Endometrial microvascular endothelial cells (primary cell): ENCODE data around the gene CADM2. TPM values are rescaled to one million over a fixed set of nuclear protein-coding genes. Genes with fewer than 3 reads are reported as not detected.
"Not testable (repeated sequence)": the region's sequence is repeated elsewhere in the genome, so short reads cannot be mapped to it uniquely, and the experiment has no call there.

Experiments used
- in situ Hi-C: cut with HindIII; loops from 2 replicates; pipeline ENCODE4 v1.10.0; 2017; ENCODE audit warnings: low sequenced_read_pairs, low pct_unique_long_range_greater_than_20kb; ENCODE audit errors: inconsistent ontology term
- total RNA-seq: library from RNA; depleted of rRNA; stranded (reverse); fragments of >200 nt; gene quantifications from one replicate; pipeline ENCODE4 v1.2.3, GENCODE V29; 2015; ENCODE audit errors: inconsistent ontology term

Gene CADM2
- total RNA-seq, 1 donor from 2014 or later = not detected

DNA sequence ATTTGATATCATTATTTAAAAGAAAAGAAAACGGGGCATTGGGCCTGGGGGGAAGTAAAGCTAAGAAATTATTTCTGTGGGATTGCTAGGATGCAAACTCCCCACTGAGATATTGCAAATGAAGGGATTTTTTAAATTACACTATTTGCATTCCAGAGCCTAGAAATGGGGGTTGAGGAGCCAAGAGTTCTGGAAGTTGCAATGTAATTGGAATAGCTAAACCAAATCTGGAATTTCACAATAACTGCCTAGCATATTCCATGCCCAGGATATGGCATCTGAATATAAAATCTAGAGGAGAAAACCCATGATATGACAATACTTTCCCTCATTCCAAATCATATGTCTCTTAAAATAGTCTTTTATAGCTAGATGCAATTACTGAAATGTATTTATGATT lies 93.0 kb downstream of the CADM2 start:
- in situ Hi-C loops = no loop called here

DNA sequence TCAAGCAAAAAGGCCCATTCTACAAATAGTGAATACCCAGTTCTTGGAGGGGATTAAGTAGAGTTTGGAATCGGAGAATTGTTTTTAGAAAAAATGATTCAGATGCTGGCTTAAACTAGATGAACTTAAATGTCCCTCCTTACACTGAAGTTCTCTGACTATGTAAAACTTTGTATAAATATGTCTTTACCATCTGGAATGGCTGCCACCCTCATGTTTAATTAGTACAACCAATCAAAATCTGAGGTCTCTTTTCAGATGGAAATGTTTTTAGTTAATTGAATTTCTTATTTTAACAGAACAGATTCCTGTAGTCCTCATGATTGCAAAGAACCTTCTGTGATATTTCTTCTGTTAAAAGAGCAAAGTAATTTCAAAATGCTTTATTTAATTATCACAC lies 94.8 kb downstream of the CADM2 start:
- in situ Hi-C loops = no loop called here

DNA sequence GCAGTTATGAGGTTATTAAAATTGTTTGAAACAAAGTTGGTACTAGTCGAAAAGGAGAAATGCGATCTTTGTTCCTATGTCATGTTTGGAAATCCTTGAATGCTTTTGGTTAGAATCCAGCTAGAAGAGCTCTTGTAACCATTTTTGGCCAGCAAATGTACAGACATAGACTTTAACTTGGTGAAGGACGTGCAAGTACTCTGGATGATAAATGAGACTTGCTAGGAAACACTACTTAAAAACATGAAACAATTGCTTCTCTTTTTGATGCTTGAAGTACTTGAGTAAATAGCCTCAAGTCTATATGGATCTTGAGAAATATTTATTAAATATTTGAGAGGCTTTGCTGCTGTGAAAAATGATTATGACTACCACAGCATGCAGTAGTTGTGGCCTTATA lies 95.8 kb downstream of the CADM2 start:
- in situ Hi-C loops = no loop called here

DNA sequence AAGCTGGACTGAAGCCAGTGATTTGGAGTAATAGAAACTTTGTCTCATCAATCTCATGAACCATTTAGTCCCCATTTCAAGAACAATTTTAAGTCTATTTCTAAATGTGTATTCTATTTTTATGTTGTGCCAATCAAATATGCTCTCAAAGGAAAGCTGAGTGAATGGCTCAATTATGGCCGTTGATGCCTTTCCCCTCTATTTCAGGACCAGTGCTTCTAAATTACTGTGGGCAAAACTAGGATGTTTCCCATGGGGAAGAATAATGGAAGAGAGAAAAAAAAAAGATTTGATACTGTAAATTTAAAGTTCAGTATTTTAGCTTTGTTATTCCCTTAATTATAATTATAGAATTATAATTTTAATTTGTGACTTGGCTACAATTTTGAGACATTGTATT lies 110.1 kb downstream of the CADM2 start:
- in situ Hi-C loops = no loop called here

DNA sequence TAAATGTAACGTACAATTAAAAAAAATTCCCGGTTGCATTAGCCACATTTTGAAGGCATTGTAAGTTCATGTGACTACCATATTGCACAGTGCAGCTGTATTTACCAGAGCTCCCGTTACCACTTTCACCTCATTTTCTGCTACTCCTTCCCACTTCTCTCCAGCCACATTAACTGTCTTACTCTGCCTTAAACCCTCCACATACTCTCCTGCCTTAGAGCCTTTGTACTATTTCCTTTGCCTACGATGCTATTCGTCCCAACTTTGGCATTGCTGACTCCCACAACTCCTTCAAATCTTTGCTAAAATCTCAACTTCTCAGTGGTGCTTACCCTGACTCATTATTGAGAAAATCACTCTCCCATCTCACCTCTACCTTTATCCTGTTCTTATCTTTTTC lies 115.2 kb downstream of the CADM2 start:
- in situ Hi-C loops = no loop called here

DNA sequence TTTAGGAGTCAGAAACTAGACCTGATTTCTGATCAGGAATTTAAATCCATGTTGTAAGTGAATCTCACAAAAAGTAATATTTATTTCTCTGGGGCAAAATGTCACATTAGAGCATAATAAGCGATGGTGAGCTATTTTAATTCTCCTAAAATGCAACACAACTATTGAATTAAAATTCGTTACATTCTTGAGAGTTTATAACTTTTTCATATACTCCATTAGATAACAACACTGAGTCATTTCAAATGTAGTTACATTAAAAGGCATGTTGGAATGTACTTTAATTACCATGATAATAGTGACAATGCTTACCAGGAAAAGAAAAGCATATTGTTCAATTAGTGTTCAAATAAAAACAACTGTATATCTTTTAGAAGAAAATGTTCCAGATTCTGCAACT lies 116.9 kb downstream of the CADM2 start:
- in situ Hi-C loops = no loop called here

DNA sequence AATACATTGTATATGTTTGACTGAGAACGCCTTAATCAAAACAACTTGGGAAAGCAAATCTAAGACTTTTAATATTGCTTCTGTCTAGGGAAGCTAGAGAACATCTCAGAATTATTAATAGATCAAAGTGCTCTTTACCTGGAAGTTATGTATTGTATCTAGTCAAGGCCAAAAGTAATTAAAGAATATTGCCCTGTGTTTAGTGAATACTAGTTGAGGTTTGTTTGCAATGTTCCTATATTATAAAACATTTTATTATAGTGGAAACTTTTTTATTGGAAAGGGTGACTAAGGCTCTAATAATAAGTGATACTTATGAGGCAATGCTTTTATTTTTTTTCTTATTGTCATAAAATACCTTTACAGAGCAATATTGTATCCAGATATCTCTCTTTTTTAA lies 118.2 kb downstream of the CADM2 start:
- in situ Hi-C loops = no loop called here

DNA sequence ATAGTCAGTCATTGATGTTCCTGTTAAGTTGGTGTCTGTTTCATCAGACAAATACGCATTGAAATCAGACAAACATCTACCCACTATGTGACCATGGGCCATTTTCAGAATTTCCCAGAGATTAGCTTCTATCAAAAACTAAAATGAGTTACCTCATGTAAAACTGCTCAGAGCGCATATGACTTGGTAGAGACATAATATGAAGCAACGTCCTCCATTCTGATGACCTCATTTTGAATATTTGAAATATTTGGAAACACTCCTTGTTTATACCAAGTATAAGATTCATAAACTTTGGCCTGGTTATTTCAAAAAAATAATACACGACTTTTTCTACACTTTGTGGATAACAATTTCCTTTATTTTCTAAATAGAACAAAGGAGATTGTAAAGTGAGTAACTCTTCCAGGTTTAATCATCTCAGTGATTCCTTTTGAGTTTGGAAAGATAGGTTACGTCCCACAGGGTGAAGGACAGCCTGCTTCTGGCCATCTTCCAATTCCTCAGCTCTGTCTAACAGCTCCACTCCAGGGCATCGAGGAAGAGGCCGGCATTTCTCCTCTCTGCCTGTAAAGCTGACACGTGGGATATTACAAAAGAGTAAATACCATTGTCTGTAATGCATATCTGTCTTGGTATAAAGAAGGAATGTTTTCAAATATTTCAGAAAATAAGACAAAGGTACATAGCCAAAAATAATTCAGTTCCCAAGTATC lies 122.6 kb downstream of the CADM2 start:
- in situ Hi-C loops = no loop called here

DNA sequence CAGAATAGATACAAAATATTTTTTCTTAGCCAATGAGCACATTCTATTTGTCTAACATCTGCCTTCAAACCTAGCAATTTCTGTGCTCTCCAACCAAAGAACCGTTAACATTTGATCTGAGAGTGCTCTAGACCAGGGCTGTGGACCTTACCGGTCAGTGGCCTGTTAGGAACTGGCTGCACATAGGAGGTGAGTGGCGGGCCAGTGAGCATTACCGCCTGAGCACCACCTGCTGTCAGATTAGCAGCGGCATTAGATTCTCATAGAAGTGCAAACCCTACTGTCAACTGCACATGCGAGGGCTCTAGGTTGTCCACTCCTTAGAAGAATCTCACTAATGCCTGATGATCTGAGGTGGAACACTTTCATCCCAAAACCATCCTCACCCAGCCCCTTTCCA lies 131.7 kb downstream of the CADM2 start:
- in situ Hi-C loops = no loop called here

DNA sequence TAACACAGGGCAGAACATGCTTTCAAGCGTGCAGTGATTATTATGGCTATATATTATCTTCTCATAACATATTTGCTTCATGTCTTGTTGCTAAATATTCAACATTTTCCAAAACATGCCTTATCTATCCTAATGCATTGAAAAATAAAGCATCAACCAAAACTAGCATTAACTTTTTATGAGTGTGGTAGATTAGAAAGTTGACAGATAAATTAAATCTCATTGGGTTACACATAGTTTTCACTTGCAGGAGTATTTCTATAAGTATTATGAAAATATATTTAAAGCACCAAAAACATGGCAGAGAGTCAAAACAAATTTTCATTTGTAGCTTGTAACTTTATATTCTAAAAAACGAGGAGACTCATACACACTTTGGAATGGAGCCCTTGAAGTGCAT lies 141.5 kb downstream of the CADM2 start:
- in situ Hi-C loops = no loop called here

DNA sequence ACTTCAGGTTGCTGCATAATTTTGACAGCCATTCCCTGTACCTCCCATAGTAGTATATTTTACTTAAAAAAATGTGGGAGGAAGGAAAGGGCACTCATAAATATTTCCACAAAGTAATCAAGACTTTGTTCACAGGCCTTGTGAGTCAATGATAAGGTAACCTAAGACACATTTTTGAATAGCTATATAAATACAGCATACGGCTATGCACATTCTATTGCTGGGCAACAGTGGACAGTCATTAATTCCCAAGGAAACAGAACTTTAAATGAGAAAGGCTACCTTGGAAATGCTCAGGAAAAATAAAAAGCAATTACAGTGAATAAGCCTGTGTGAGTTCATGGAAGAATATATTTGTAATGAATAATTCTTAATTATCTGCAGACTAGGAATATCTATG lies 144.0 kb downstream of the CADM2 start:
- in situ Hi-C loops = no loop called here

DNA sequence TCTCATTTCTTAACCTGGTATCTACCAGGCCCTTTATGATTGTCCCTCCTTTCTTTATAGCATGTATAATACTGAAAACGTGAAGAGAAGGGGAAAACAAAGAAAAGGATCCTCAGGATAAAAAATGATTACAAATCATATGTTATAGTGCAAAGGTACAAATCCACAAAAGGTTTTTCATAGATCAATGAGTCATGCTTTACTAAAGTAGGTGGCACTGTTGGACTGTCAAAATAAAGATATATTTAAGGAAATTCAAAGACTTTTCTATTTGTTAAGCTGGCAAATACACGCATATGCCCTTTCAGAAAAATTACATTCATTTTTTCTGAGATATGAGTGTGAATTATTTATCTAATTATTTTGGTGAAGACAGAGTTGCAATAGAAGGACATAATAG lies 151.6 kb downstream of the CADM2 start:
- in situ Hi-C loops = no loop called here

DNA sequence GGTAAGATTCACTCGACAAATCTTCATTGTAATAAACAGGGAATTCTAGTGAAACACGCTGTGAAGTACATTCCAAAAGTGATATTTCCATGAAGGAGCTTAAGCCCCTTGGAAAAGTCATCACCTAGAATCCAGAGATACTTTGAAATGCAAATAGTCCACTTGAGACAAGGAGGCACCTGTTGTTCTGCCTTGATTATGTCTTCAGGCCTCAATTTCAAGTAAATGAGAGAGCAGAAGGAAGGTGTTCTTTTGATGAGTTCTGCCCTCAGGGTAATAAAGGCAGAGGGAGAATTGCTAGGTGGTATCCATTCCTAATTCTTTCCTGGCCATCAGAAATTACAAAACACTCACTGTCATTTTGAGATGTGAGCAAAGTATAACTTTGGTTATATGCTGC lies 162.1 kb downstream of the CADM2 start:
- in situ Hi-C loops = no loop called here

DNA sequence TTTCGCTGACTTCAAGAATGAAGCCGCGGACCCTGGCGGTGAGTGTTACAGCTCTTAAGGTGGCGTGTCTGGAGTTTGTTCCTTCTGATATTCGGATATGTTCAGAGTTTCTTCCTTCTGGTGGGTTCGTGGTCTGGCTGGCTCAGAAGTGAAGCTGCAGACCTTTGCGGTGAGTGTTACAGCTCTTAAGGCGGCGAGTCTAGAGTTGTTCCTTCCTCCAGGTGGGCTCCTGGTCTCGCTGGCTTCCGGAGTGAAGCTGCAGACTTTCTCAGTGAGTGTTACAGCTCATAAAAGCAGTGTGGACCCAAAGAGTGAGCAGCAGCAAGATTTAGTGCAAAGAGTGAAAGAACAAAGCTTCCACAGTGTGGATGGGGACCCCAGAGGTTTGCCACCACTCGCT lies 174.1 kb downstream of the CADM2 start:
- in situ Hi-C loops = not testable (repeated sequence)

DNA sequence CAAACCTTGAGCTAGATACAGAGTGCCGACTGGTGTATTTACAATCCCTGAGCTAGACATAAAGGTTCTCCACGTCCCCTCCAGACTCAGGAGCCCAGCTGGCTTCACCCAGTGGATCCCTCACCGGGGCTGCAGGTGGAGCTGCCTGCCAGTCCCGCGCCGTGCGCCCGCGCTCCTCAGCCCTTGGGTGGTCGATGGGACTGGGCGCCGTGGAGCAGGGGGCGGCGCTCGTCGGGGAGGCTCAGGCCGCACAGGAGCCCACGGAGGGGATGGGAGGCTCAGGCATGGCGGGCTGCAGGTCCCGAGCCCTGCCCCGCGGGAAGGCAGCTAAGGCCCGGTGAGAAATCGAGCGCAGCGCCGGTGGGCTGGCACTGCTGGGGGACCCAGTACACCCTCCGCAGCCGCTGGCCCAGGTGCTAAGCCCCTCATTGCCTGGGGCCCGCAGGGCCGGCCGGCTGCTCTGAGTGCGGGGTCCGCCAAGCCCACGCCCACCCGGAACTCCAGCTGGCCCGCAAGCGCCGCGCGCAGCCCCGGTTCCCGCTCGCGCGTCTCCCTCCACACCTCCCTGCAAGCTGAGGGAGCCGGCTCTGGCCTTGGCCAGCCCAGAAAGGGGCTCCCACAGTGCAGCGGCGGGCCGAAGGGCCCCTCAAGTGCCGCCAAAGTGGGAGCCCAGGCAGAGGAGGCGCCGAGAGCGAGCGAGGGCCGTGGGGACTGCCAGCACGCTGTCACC lies 175.1 kb downstream of the CADM2 start:
- in situ Hi-C loops = not testable (repeated sequence)

DNA sequence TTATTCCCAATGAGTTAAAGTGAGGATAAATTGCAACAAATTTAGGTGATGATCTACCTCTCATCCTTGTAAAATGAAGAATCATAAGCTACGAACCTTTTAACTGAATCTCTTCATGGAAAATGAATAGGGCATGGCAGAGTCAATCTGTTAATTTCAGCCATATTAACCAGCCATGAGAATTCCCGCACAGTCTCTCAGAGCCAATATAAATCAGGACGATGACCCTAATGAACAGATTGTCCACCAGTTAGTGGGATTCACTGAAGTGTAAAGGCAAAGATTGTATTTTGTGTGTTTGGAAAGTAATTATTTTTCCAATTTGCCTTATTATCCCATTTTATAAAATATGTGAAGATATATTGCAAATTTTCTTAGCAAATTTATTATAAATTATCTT lies 183.8 kb downstream of the CADM2 start:
- in situ Hi-C loops = no loop called here

DNA sequence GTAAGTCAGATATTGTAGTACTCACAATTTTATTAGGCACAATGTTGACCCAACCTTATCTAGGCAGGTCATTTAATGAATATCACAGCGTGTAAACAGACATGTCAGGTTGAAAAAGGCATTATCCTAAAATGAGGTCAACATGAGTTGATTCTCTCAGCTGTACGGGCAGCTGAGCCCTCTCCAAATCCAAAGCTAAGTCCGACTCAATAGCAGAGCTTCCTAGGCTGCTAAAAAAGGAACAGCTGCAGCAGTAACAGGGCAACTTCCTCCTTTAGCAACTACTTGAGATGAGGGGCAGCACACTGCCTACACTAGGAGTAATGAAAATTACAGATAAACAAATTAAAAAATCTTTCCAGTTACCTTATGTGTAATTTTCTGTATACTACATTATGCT lies 189.2 kb downstream of the CADM2 start:
- in situ Hi-C loops = no loop called here

DNA sequence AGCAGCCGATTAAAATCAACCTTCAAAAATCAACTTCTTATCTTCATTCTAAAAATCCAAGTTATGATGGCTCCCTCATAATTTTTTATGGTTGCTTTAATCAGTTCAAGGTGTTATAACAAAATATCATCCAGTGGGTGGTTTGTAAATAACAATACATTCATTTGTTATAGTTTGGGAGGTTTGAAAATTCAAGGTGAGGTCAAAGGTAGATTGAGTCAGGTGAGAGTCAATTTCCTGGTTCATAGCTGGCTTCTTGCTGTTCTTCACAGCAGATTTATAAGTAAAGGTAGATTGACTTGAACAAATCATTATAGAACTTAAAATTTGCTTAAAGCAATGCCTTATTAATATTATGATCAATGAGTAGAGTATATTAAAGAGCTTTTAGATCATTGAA lies 192.8 kb downstream of the CADM2 start:
- in situ Hi-C loops = no loop called here

DNA sequence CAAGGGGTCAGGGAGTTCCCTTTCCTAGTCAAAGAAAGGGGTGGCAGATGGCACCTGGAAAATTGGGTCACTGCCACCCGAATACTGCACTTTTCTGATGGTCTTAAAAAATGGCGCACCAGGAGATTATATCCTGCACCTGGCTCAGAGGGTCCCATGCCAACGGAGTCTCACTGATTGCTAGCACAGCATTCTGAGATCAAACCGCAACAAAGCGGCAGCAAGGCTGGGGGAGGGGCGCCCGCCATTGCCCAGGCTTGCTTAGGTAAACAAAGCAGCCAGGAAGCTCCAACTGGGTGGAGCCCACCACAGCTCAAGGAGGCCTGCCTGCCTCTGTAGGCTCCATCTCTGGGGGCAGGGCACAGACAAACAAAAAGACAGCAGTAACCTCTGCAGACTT lies 194.5 kb downstream of the CADM2 start:
- in situ Hi-C loops = not testable (repeated sequence)

DNA sequence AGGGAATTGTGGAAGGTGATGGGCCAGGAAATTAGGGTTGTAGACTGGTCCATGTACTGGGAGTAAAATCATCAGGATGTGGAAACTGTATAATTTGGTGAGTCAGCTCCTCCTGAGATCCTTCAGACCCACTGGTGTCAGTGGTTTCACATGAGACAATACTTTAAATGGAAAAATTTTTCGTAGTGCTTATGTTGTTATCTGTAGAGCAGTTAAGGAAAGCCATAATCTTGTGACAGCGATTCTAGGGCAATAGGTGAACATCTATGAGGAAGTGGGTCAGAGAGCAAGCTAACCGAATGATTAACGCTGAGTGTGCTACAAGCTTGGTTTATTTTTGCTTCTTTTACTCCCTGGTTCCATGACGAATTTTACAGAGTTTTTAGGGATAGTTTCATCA lies 200.6 kb downstream of the CADM2 start:
- in situ Hi-C loops = no loop called here

DNA sequence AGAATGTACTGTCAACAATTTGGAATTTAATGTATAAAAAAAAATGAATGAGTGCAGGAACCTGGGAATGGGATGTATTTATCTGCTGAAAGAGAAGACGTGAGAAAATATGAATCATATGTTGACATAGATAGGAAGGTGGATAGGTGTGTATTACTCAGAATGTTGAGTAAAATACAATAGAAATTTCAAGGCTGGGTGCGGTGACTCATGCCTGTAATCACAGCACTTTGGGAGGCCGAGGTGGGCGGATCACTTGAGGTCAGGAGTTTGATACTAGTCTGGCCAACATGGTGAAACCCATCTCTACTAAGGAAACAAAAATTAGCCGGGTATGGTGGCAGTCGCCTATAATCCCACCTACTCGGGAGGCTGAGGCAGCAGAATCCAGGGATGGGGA lies 202.8 kb downstream of the CADM2 start:
- in situ Hi-C loops = no loop called here
